Measurements from ENCODE around the gene DPP9.
A peak's percentile ranks its signal among the peaks of the same experiment; 100 is the strongest.

Gene DPP9

DNA sequence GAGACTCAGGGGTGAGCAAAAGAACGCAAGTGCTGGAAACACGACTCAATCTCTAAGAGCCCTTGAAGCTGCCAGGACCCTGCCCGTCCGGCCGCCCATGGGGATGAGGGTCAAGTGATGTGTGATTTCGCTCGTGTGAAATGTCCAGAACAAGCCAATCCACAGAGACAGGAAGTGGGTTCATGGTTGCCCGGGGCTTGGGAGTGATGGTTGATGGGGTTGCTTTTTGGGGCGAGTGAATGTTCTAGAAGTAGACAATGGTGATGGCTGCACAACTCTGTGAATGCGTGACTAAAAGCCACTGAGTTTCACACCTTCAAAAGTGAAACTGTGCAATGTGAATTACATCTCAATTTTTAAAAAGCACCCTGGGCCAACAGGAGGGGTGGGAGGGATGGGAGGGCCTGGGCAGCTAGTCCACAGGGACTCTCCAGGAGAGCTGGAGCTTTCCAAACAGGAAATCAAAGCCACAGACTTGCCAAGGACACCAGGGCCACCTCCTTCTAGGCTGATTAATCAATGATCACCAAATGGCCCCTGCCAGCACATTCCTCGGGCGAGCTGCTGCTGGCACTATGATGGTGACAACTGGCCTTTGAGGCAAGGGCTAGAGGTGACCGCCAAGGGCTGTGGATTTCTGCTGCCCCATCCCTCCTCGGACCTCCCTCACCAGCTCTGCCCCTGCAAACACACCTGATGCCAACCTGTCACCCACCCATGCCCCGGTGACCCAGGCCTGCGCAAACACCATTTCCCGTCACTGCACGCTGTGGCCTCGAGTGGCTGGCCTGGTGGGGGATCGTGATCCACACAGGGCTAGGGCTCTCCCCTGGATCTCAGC, 14.0 kb downstream of the DPP9 start:
- DNase-seq (ENCODE audit: low spot score): no peak

DNA sequence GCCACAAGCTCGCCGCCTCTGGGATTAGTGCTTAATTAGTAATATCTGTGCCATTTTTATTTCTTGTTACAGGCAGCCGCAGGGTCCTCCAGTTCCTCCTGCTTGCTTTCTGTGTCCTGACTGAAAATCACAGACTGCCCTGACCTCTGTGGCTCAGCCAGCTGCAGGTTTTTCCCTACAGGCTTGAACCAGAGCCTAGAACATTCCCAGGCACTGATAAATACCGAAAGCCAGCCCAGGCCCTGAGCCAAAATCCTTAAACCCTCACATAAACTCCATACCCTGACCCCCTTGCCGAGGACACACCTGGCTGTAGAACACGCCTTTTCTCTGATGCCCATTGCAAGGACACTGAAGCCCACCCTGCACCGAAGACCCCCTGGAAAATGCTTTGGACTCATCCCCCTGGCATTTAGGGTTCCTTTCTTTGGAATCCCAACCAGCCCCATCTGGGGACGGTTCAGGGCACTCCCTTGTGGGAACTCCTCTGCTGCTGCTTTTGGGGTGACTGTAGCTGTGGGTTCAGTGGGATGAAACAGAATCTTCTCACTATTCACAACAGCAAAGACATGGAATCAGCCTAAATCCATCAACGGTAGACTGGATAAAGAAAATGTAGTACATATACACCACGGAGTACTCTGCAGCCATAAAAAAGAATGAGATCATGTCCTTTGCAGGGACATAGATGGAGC, 15.5 kb downstream of the DPP9 start:
- DNase-seq (ENCODE audit: low spot score): no peak

DNA sequence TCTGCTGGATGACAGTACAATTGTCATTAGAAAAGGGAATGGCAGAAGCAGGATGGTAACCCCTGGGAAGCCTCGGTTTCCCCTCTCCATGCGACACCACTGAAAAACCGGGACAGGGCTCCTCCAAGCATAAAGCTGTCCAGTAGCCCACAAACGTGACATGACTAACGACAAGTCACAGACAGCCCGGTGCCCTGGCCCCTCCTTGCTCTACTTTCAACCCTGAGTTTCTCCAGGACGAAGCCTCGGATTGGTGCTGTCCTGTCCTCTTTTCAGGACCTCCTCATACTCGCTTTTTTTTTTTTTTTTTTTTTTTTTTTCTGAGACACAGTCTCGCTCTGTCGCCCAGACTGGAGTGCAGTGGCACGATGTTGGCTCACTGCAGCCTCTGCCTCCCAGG, 16.3 kb downstream of the DPP9 start:
- DNase-seq (ENCODE audit: low spot score): no peak

DNA sequence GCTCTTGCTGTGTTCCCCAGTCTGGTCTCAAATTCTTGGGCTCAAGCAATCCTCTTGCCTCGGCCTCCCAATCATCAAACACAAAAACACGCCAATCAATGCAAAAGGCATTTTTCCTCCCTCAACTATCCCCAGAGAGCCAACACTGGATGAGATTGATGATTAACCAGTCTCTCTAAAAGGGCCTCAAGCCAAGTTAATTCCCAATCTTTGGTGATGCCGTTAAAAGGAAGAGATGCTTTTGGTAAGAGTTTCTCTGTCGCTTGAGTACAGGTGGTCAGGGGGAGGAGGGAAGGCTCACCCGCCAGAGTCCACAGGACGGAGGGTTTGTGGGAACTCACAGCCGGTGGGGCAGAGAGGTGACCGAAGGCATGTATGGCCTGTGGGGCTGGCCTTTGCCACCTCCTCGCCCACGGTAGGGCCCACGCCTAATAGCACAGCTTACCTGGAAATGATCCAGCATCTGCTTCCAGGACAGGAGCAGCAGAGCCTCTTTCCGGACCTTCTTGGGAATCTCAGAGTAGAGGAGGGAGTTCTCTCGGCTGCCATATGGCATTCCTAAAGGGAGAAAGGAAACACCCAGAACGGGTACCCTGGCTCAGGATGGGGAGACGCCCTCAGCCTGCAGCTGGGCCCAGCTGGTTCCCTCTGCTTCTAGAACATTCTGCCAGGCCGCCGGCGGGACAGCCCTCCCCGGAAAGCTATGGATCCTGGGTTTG, 18.1 kb downstream of the DPP9 start:
- DNase-seq (ENCODE audit: low spot score): no peak

DNA sequence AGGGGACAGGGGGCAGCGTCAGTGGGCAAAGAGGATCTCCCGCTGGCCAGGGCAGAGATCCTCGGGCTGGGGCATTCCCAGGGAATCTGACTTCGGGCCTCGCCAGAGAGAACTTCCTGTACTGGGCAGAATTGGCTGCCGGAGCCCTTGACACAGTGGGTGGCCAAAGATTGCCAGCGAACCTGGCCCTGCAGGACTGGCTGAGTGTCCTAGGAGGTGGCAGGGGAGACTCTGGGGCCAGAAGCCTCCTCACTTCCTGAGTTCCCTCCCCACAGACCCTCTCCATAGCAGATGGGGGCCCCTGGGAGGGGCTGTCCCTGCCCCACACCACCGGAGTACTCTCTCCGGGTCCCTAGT, 19.3 kb downstream of the DPP9 start:
- DNase-seq (ENCODE audit: low spot score): no peak

DNA sequence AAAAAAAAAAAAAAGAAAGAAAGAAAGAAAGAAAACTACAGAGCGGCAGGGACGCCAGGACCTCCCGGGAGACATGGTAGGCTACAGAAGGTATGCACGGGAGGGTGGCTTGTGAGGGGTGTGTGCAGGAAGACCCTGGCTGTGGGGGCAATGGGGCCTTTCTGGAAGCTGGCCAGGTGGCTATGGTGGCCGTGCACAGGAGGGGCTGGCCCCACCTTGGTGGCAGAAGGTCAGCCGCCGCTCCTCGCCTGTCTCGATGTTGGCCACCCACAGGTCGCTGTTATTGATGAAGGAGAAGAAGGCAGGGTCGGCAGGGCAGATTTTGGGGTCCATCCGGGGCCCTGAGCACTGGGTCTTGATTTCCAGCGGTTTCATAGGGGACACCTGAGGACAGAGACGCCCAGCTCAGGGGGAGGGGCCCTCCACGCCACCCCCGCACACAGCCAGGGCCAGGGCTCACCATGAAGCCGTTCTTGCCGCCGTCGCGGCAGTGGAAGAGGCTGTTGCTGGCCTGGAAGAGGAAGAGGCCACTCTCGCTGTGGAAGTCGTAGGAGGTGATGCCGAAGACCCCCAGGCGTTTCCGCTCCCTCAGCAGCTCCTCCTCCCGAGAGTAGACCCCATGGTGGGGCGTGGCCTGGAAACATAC, 19.8 kb downstream of the DPP9 start:
- no peak for DNase-seq (ENCODE audit: low spot score)

DNA sequence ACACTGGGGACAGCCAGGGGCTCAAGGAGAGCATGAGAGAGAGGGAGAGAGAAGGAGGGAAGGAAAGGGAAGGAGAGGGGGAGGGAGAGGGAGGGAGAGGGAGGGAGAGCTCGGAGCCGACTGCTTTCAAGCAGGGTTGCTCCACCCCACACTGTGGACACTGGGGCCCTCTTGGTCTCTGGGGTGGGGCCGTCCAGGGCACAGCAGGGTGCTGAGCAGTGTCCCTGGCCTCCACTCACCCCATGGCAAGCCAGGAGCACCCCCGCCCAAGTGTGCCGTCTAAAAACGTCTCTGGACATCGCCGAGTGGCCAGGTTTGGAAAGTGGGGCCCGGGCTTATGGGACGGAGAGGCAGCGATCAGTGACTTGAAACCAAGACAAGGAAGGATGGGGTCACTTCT, 20.9 kb downstream of the DPP9 start:
- DNase-seq (ENCODE audit: low spot score): no peak

DNA sequence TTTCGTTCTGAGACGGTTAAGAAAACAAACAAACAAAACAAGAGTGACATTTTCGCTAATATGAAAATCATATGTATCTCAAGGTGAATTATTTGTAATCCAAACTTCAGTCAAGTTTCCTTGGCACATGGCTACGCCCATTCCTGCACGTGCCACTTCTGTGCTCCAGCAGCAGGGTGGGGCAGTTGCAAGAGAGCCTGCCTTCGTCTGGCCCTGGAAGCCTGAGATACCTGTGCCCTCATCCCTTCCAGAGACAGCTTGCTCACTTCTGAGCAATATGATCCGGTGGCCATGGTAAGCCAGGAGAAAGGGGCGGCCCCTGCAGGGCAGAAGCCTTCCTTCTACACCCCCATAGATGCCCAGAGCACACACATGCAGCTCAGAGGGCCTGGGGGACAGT, 22.1 kb downstream of the DPP9 start:
- no peak for DNase-seq (ENCODE audit: low spot score)

DNA sequence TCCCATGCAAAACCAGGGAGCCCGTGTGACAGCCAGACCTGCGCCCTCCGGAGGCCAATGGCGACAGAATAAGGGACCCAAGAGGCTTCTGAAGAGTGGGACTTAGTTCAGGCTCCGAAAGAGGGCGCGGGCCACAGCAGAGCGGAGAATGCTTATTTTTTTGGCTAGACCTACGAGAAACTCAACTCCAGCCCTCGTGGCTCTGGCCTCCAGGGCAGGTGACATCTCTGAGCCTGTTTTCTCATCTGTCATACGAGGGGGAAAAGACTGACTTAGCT, 23.0 kb downstream of the DPP9 start:
- no peak for DNase-seq (ENCODE audit: low spot score)

DNA sequence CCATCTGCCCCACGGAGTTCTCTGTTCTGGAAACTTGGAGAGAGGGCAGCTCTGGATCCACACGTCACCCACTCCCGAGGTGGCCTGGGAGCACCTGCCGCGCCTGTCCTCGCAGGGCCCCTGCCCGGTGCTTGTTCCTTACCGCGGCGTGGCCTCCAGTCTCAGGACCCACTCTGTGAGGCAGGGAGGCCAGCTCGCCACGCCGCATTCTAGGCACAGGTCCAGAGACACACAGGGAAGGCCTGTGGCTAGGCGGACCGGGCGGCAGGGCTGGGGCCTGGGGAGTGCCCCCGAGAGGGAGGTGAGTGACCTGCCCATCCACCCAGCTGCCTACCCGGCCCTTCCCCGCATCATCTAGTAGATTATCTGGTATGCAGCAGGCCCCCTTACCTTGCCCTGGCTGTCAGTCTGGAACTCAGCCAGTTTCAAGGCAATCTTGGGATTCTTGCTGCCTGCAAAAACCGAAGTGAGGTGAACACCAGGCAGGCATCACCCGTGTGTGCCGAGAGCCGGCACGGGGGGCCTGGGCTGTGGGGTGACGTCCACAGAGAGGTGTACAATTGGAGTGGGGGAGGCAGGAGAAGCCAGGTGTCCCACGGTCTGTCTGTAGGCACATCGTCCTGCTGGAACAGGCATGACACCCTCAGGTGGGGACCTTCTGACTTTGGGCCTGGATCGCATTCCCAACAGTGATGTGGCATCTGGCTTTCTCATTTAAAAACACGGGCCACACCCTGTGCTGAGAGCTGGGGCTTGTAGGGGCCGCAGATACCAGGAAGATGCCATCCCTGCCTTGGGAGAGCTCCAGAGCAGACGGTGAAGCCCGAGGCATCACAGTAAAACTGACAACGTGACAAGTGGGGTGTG, 23.6 kb downstream of the DPP9 start:
- DNase-seq (ENCODE audit: low spot score): no peak

DNA sequence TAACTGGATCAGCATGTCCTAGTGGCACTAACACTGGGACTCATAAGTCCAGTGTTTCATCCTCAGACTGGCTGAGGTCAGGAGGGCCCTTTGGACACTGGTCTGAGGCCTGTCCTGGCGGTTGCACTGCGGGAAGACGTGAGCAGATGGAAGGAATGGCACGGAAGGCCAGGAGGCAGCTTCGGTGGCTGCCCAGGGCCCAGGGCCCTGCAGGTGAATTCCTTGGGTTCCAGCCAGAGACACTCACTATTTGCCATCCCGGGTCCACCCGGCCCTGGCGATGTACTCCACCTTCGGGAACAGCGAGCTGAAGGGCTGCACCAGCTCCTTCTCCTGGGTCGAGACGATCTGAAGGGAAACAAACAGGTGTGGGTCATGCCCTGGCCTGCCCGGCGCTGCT, 26.3 kb downstream of the DPP9 start:
- DNase-seq (ENCODE audit: low spot score): no peak

DNA sequence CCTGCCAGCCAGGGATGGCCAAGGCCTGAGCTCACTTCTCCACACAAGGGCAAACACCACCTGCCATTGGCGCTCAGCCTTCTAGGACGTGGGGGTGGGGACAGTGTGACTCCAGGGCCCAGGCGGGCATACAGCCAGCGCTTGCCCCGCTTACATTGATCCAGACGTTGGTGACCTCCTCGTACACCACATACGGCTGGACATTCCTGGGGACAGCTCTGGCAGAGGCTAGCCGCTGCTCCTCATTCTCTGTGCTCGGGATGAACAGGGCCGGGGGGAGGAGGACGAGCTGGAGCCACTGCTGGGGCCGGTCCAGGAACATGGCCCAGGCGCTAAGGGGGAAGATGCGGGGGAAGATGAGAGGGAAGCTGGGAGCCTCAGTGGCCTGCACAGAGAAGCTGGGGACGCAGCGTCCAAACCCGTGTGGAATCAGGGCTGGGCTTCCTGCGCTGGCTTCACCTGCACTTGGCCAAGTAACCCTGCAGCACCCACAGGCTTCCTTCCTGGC, 28.4 kb downstream of the DPP9 start:
- peak; percentile 34 for DNase-seq (ENCODE audit: low spot score)

DNA sequence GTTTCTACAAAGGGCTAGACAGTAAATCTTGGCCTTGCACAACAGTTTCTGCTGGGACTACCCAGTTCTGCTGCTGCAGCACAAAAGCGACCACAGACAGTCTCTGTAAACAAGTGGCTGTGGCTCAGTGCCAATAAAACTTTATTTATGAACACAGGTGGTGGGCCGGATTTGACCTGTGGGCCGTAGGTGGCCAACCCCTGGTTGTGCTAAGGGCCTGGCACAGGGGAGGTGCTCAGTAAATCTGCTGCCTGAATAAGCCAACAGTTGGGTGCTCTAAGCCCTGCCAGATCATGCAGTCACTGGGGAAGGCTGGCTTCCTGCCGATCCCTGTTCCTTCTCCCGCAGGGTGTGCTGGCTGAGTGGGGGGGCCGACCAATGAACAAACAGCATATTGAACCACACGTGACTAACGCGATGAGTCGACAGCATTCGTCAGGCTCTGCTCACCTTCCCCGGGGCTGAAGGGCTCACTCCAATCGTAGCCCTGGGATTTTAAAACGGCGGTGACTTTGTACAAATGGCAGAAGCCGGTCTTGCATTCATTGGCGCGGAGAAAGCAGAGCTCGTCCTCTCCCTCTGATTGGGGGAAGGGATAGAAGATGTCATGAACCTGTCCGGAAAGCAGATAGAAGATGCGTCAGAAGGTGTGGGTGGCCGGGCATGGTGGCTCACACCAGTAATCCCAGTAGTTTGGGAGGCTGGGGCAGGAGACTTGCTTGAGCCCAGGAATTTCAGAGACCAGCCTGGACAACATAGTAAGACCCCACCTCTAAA, 29.2 kb downstream of the DPP9 start:
- peak; percentile 33 for DNase-seq (ENCODE audit: low spot score)

DNA sequence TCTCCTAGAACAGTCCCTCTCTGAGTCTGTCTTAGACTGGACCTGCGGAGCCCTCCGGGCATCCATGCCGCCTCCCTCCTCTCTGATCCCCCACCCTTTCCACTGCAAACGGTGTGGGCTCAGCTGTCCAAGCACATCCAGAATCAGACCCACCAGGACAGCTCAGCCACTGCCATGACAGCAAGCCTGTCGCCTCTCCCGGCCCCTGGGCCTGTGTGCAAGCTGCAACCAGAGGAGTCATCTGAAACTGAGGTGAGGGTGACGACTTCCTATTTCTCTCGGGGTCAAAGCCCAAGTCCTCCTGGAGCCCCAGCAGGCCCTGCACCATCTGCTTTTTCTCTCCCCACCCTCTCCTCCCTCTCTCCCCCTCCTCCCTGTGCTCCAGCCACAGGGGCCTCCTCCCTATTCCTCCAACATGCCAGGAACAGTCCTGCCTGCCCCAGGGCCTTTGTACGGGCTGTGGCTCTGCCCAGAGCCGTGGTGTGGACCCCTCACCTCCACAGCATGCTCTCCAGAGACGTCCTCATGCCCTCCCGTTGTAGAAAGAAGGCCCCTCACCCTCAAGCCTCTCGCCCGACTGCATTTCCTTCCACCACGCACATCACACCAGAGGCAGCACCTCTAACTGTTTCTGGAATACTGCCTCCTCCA, 30.0 kb downstream of the DPP9 start:
- DNase-seq (ENCODE audit: low spot score): no peak

DNA sequence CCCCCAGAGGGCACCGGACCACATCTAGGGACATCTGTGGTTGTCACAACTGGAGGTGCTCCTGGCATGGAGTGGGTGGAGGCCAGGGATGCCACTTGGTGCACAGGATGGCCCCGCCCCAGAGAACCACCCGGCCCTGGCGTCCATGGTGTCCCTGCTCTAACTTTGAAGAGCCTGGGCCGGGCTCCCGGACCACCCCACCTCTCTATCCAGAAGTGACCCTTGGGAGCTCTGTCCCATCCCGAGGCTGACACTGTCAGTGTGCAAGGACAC, 30.6 kb downstream of the DPP9 start:
- DNase-seq (ENCODE audit: low spot score): no peak

DNA sequence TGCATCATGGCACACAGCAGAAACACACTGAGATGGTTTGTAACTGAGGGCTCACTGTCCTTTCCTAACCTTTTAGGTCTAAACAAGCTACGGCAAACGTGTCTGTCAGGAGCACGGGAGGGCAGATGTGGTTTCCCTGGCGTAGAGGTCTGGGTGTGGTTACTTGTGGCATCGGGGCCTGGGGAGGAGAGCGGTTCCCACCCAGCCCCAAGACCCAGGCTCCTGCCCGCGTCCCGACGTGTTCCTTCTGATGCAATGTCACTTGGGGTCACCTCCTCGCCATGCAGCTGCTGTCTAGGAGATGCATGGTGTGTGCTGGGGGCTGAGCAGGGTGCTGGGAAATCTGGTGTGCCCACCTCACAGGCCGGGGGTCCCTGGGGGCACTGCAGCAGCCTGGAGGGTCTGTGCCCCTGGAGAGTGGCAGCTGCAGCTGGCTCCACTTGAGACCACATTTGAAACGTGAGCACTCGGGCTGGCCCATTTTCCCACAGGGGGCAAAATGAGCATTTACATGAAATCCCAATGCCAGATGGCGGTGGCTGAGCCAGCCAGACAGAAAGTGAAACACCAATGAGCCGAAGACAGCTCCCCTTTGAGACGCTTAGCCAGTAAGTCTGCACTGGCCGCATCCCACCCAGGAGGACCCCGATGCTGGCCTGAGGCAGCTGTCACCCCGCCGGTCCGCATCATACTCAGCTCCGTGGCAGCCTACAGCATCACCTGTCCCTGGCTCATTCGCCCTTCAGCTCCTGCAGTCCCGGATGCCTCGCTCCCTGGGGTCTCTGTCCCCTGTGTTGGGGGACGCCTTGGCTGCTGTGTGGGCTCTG, 31.2 kb downstream of the DPP9 start:
- DNase-seq (ENCODE audit: low spot score): no peak

DNA sequence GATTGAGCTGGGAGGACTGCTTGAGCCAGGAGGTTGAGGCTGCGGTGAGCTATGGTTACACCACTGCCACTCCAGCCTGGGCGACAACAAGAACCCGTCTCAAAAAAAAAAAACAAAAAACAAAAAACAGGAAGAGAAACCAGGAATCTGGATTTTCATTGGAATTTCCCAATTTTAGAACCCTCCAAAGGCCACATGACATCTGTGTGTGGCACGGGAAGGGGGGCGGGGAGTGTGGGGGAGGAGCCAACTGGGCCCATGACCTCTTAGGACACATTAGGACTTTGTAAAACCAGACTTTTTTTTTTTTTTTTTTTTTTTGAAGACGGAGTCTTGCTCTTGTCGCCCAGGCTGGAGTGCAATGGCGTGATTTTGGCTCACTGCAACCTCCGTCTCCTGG, 32.3 kb downstream of the DPP9 start:
- no peak for DNase-seq (ENCODE audit: low spot score)

DNA sequence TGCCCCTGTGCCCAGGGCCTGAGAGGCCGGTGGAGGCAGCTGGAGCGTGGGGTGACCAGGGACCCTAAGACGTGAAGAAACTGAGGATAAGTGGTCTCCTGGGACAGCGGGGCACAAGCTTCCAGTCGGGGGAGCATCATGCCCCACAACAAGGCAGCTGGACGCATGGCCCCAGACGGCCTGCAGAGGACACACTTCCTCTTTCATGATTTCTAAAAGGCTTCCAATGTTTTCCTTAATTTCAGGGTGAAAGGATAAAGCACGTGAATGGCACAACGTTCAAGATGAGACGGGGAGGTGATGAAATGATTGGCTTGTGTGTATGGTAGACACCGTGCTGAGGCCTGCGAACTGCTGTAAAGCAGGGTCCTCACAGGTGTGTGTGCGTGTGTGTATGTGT, 33.3 kb downstream of the DPP9 start:
- DNase-seq (ENCODE audit: low spot score): no peak

DNA sequence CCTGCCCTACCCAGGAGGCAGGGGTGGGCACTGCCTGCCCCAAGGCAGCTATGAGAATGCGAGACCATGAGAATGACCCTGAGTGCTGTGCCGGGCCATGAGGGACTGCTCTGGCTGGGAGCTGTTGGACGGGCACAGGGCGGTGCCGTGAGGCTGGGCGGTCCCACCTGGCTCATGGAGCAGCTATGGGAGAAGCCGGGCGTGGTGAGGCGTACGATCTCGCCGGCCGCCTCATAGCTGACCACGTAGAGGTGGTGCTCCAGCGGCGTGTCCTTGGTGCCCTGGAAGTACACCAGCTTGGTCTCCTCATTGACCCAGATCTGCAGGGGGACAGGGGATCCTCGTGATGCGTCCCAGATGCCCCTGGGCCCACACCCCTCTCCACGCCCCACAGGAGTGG, 34.2 kb downstream of the DPP9 start:
- no peak for DNase-seq (ENCODE audit: low spot score)

DNA sequence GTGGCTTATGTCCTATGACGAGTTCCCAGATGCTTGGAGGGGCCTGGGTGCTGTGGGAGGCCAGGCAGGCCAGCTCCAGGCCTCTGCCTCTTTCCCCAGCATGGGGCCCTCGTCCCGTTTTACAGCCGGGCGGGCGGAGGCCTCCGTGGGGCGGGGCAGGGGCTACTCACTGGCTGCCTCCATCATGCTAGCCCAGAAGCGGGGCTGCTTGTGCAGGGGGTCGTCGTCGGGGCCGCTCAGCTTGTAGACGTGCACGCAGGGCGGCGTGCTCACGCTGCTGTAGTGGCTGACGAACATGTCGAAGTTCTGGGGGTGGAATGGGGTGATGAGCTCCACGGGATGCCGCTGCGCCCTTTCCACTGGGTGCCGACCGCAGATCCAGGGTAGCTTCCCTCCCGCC, 35.1 kb downstream of the DPP9 start:
- DNase-seq (ENCODE audit: low spot score): no peak
